ENCODE measurements around the gene CDK6. TPM values are rescaled to one million over a fixed set of nuclear protein-coding genes. Genes with fewer than 3 reads are reported as not detected.
A peak's percentile ranks its signal among the peaks of the same experiment; 100 is the strongest.

The CDK6 gene
- total and polyA plus RNA-seq, 10 of the 15 experiments (the other 5 are each of a cell fraction or from before 2014, with no cell fraction given): 8.0 to 118 (median 45.8) TPM

DNA sequence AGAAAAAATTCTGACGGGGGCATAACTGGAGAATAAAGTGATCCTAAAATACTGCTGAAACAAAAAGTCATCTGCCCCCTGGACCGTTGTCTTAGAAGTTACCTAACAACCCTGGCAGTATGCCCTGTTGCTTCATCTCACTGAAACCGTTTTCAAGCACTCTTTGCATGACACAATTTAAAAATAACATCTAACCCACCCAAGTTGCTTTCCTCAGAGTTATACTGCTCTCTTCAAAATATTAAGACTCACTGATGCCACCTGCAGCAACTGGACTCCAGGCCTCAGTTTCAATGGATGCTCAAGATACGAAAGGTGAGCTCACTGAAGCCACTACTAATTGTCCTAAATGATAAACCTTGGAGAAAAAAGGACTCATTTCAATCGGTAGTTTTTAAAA lies 57.4 kb downstream of the CDK6 start:
- Histone ChIP-seq H4K20me1 (ENCODE audit: control insufficient read depth, insufficient read depth) (no peaks in the 10 kb centered on the region), H3K27me3 (replicated peaks in 1 of 2; ENCODE audit: control insufficient read depth in 2 of 2, insufficient read depth in 2 of 2, low read length in 1 of 2) (no peaks in the 10 kb centered on the region), H2AFZ (ENCODE audit: control insufficient read depth, low read depth, low read length) (no peak overlapping the region), H3K79me2 (ENCODE audit: control insufficient read depth, insufficient read depth, low read length) (peaks cover 43% of the 10 kb centered on the region), H3K9me3 (replicated peaks; ENCODE audit: control insufficient read depth, insufficient read depth, low read length) (peaks cover 4% of the 10 kb centered on the region; the same call in 2 of the 3 replicates), H3K36me3 (ENCODE audit: control insufficient read depth in 2 of 2, insufficient read depth in 2 of 2, low read length in 1 of 2) (no peaks in the 10 kb centered on the region; a peak in 2 of 4 replicates), H3K9ac (ENCODE audit: control insufficient read depth, insufficient read depth, low read length) (no peak overlapping the region; the same call in 1 of the 2 replicates), H3K4me3 (no peak overlapping the region), H3K27ac (ENCODE audit: control insufficient read depth, insufficient read depth) (peak overlapping the region; percentile 53; the same call in 1 of the 2 replicates), H3K4me2 (ENCODE audit: control insufficient read depth, insufficient read depth) (peak overlapping the region; percentile 55; the same call in 1 of the 2 replicates), H3K4me1 (ENCODE audit: control insufficient read depth, insufficient read depth, low read length) (peaks cover 15% of the 10 kb centered on the region)
- ChIA-PET SMC1A (ENCODE audit: uncharacterized antibody, unreplicated experiment) (interaction anchor here (0.8 to 2.2 kb wide), 8 partner anchors 9 to 157 kb away, joined by 3 to 13 read pairs (median 4); no protein-coding TSS in a partner anchor), RAD21 (ENCODE audit: unreplicated experiment) (interaction anchor here (0.7 to 1.5 kb wide), 2 partner anchors 13 to 39 kb away, joined by 3 read pairs; no protein-coding TSS in a partner anchor), POLR2A (no interaction called here), CTCF (interaction anchor here (1.2 to 2.0 kb wide), 3 partner anchors 10 to 54 kb away, joined by 3 to 4 read pairs (median 4); no protein-coding TSS in a partner anchor)
- intact Hi-C loops (cut with micrococcal nuclease; ENCODE audit: unreplicated experiment) (no loop called here), in situ Hi-C loops (cut with MboI) (no loop called here)
- DNase-seq (ENCODE audit: low read depth, low spot score) (peak; percentile 34), ATAC-seq (peak; percentile 88), FAIRE-seq (peak; percentile 7)
- BruUV-seq (replicated peaks): no TSS peak
- WGBS (ENCODE audit: insufficient coverage, insufficient replicate concordance, low lambda C conversion rate, missing lambda C conversion rate): 52% methylated on average over 5 of the region's 5 CpGs
- no peak for TF ChIP-seq SREBF1 (IDR thresholded peaks at IDR 0.05; ENCODE audit: low read length)
- no peak for TF ChIP-seq HCFC1 (IDR thresholded peaks at IDR 0.05; ENCODE audit: low read length)
- TF ChIP-seq YY1 (IDR thresholded peaks at IDR 0.05; ENCODE audit: low read depth, low read length): no peak
- TF ChIP-seq FOS (IDR thresholded peaks at IDR 0.05; ENCODE audit: borderline replicate concordance, extremely low read depth, insufficient read length): no peak
- TF ChIP-seq NFYB (IDR thresholded peaks at IDR 0.05; ENCODE audit: insufficient read depth, low read depth, low read length): no peak
- TF ChIP-seq HDAC2 (IDR thresholded peaks at IDR 0.05): no peak
- TF ChIP-seq NFIC (IDR thresholded peaks at IDR 0.05; ENCODE audit: low read depth, low read length): peak; percentile 26; the same call in 1 of the 2 replicates
- TF ChIP-seq RUNX3 (IDR thresholded peaks at IDR 0.05; ENCODE audit: low read length): peak; percentile 18; the same call in 1 of the 2 replicates
- no peak for TF ChIP-seq KLF5 (IDR thresholded peaks at IDR 0.05; ENCODE audit: partially characterized antibody)
- no peak for TF ChIP-seq ATF7 (IDR thresholded peaks at IDR 0.05; ENCODE audit: low read depth)
- peak; percentile 72 for TF ChIP-seq MEF2A (IDR thresholded peaks at IDR 0.05; ENCODE audit: insufficient read depth, low read depth, low read length)
- TF ChIP-seq EED (IDR thresholded peaks at IDR 0.05; ENCODE audit: low read depth): peak; percentile 11; the same call in 1 of the 2 replicates
- peak; percentile 37; the same call in 1 of the 2 replicates for TF ChIP-seq RAD21 (IDR thresholded peaks at IDR 0.05; ENCODE audit: insufficient read depth, low read depth, low read length)
- 0 out of 2 replicates have a peak, but pooled peaks have one; percentile 41 for TF ChIP-seq ZBED1 (IDR thresholded peaks at IDR 0.05; ENCODE audit: borderline replicate concordance)
- no peak for TF ChIP-seq CBX3 (IDR thresholded peaks at IDR 0.05; ENCODE audit: borderline replicate concordance, low read depth)
- no peak for TF ChIP-seq NR2C1 (IDR thresholded peaks at IDR 0.05)

All from GM12878 (cell line).